Sigmoid colon (tissue), 4 donors: ENCODE results near the gene C10orf62.

ENCODE experiments used
- POLR2AphosphoS5 ChIP-seq, 4 donors: sonication (generic); formaldehyde crosslinking; IDR thresholded peaks; one replicate each; pipeline ENCODE4 v1.6.1; 2017; ENCODE audit warnings: antibody characterized with exemption in 4 of 4
- TF ChIP-seq, protein P1 (sequence below), 4 experiments: fragments of 450-650 bp in 3 of 4; fragments of 200-600 bp in 1 of 4; IDR thresholded peaks; one replicate each; pipeline ENCODE4 v1.5.1; 2016 to 2019; ENCODE audit warnings: antibody characterized with exemption in 4 of 4, mild to moderate bottlenecking in 3 of 4, moderate library complexity in 2 of 4

DNA sequence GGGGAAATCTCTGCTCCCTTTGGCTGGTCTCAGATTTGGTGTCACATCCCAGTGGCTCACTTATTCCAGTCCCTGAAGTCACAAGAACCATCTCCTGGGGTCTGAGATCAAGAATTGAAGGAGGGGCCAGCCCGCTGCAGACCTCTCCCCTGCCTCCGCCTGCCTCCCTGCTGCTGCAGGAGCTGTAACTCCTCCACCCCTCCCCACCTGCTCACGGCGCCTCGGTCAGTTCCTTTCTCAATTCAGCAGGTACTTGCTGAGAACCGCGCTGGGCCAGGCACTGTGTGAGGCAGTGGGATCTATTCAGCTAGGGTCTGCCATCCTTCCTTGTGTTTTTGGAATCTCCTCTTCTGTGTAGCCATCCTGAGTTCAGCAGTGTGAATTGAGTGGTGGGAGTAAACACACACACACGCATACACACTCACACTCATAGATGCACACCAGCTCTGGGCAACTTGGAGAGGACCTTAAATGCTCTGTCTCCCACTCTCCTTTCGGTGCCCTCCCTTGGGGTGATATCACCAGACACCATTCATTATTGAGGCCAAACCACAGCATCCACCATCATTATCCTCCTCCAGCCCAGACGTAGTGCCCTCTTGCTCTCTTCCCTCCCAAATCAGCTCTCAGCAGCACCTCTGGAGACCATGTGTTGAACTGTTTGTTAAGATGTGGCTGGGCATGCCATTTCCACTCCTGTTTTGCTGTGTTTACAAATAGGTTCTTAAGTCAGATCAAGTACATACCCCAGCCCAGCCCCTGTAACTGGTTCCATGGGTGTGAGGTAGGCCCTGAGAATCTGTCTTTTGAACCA, 39.0 kb upstream of the C10orf62 start:
- TF ChIP-seq, protein P1, sequence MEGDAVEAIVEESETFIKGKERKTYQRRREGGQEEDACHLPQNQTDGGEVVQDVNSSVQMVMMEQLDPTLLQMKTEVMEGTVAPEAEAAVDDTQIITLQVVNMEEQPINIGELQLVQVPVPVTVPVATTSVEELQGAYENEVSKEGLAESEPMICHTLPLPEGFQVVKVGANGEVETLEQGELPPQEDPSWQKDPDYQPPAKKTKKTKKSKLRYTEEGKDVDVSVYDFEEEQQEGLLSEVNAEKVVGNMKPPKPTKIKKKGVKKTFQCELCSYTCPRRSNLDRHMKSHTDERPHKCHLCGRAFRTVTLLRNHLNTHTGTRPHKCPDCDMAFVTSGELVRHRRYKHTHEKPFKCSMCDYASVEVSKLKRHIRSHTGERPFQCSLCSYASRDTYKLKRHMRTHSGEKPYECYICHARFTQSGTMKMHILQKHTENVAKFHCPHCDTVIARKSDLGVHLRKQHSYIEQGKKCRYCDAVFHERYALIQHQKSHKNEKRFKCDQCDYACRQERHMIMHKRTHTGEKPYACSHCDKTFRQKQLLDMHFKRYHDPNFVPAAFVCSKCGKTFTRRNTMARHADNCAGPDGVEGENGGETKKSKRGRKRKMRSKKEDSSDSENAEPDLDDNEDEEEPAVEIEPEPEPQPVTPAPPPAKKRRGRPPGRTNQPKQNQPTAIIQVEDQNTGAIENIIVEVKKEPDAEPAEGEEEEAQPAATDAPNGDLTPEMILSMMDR (IDR thresholded peaks at IDR 0.05) = no peak
- TF ChIP-seq POLR2AphosphoS5 (IDR thresholded peaks at IDR 0.05) = no peak
